GM12878 (cell line): ENCODE results near the gene MARF1. TPM values are rescaled to one million over a fixed set of nuclear protein-coding genes. Genes with fewer than 3 reads are reported as not detected.

Experiments used
- ATAC-seq: fragments of 200-7000 bp; cut with Tn5 transposase; 3 replicates; pipeline ENCODE4 v1.9.1; 2020; ENCODE audit warnings: mild to moderate bottlenecking, moderate library complexity
- BruUV-seq: library from RNA; stranded (reverse); fragments of 400-500 nt; replicated peaks from 2 replicates; lab custom pipeline; 2021; lab: Mats Ljungman, UMichigan
- CTCF ChIA-PET: fragments of 300-600 bp; sonication (Branson Sonifier 250); formaldehyde crosslinking; extraction: SDS; loops from one replicate; lab custom pipeline; 2021; ENCODE audit warnings: inconsistent platforms; lab: Yijun Ruan, JAX
- POLR2A ChIA-PET: fragments of 350-600 bp; formaldehyde crosslinking; extraction: SDS; loops from one replicate; lab custom pipeline; 2021; ENCODE audit warnings: inconsistent platforms; lab: Charles Lee
- RAD21 ChIA-PET: fragments of 300-600 bp; sonication (Branson Sonifier 250); formaldehyde crosslinking; loops from one replicate; lab custom pipeline; 2023; ENCODE audit warnings: antibody characterized with exemption; ENCODE audit not compliant: unreplicated experiment; lab: Charles Lee
- SMC1A ChIA-PET: fragments of 300-600 bp; sonication (Branson Sonifier 250); formaldehyde crosslinking; loops from one replicate; lab custom pipeline; 2023; ENCODE audit not compliant: unreplicated experiment, uncharacterized antibody; lab: Charles Lee
- DNase-seq: peaks from one replicate; pipeline ENCODE4 v3.0.0-alpha.2; 2011; ENCODE audit warnings: low read depth, low spot score
- FAIRE-seq: peaks from 3 replicates; lab custom pipeline; 2011; peaks lifted over from hg19 to GRCh38; lab: Jason Lieb, UNC
- H2AFZ ChIP-seq: 2 replicates; pipeline ENCODE4 v1.6.0; 2011; ENCODE audit warnings: low read depth, low read length, control low read depth; ENCODE audit not compliant: control insufficient read depth
- H3K27ac ChIP-seq: 2 replicates; pipeline ENCODE4 v1.5.1; 2011; ENCODE audit warnings: control low read depth; ENCODE audit not compliant: control insufficient read depth, insufficient read depth
- H3K27me3 ChIP-seq, 2 experiments: replicated peaks in 1 of 2; 2 replicates each; pipeline versions ENCODE4 v1.6.0 to v1.6.1; 2011; ENCODE audit warnings: low read length in 1 of 2; ENCODE audit not compliant: control insufficient read depth in 2 of 2, insufficient read depth in 2 of 2
- H3K36me3 ChIP-seq, 2 experiments: 2 replicates each; pipeline ENCODE4 v1.5.1; 2011; ENCODE audit warnings: low read length in 1 of 2; ENCODE audit not compliant: control insufficient read depth in 2 of 2, insufficient read depth in 2 of 2
- H3K4me1 ChIP-seq: 2 replicates; pipeline ENCODE4 v1.6.1; 2011; ENCODE audit warnings: mild to moderate bottlenecking, low read length, moderate library complexity, mixed read lengths; ENCODE audit not compliant: control insufficient read depth, insufficient read depth
- H3K4me2 ChIP-seq: 2 replicates; pipeline ENCODE4 v1.6.0; 2011; ENCODE audit warnings: control low read depth; ENCODE audit not compliant: control insufficient read depth, insufficient read depth
- H3K4me3 ChIP-seq: fragments of 200-600 bp; sonication (generic); 2 replicates; pipeline ENCODE4 v1.5.1; 2016
- H3K79me2 ChIP-seq: 2 replicates; pipeline ENCODE4 v1.6.0; 2011; ENCODE audit warnings: low read length; ENCODE audit not compliant: control insufficient read depth, insufficient read depth
- H3K9ac ChIP-seq: 2 replicates; pipeline ENCODE4 v1.8.0; 2011; ENCODE audit warnings: low read length, control low read depth, mixed read lengths; ENCODE audit not compliant: control insufficient read depth, insufficient read depth
- H3K9me3 ChIP-seq: replicated peaks from 3 replicates; pipeline ENCODE4 v1.5.1; 2011; ENCODE audit warnings: mild to moderate bottlenecking, low read length; ENCODE audit not compliant: control insufficient read depth, insufficient read depth
- H4K20me1 ChIP-seq: 2 replicates; pipeline ENCODE4 v1.6.0; 2011; ENCODE audit not compliant: control insufficient read depth, insufficient read depth
- BRCA1 ChIP-seq: IDR thresholded peaks from 2 replicates; pipeline ENCODE4 v1.6.1; 2011; ENCODE audit warnings: low read depth, low read length, improper control_type of control experiment
- CBX5 ChIP-seq: sonication (generic); IDR thresholded peaks from 2 replicates; pipeline ENCODE4 v1.6.1; 2016; ENCODE audit warnings: low read depth, moderate library complexity, mild to moderate bottlenecking, inconsistent platforms
- CEBPB ChIP-seq, 2 experiments: fragments of 150-350 bp in 1 of 2; IDR thresholded peaks; 2 replicates each; pipeline ENCODE4 v1.6.1; 2012 to 2014; ENCODE audit warnings: low read depth in 2 of 2, low read length in 2 of 2, borderline replicate concordance in 1 of 2, inconsistent platforms in 1 of 2
- CHD1 ChIP-seq: IDR thresholded peaks from 2 replicates; pipeline ENCODE4 v1.6.1; 2012; ENCODE audit warnings: low read depth, low read length, improper control_type of control experiment
- KAT2A ChIP-seq: conservative IDR thresholded peaks from 2 replicates; pipeline ENCODE4 v1.6.1; 2011; ENCODE audit warnings: low read depth, low read length; ENCODE audit not compliant: control insufficient read depth
- KDM1A ChIP-seq: fragments of 200-600 bp; sonication (generic); IDR thresholded peaks from 2 replicates; pipeline ENCODE4 v1.6.1; 2016; ENCODE audit warnings: borderline replicate concordance
- NR2C2 ChIP-seq: IDR thresholded peaks from 2 replicates; pipeline ENCODE4 v1.6.1; 2011; ENCODE audit warnings: borderline replicate concordance, low read depth; ENCODE audit not compliant: control insufficient read depth, insufficient read length
- RAD21 ChIP-seq: IDR thresholded peaks from 2 replicates; pipeline ENCODE4 v1.6.1; 2011; ENCODE audit warnings: mild to moderate bottlenecking, low read depth, low read length, moderate library complexity; ENCODE audit not compliant: insufficient read depth
- RAD51 ChIP-seq: fragments of 450-650 bp; IDR thresholded peaks from 2 replicates; pipeline ENCODE4 v1.6.1; 2016; ENCODE audit warnings: moderate library complexity, mild to moderate bottlenecking, inconsistent platforms
- SIN3A ChIP-seq: IDR thresholded peaks from 2 replicates; pipeline ENCODE4 v1.6.1; 2012; ENCODE audit warnings: low read depth, low read length, improper control_type of control experiment
- YBX1 ChIP-seq: fragments of 450-650 bp; IDR thresholded peaks from 2 replicates; pipeline ENCODE4 v1.6.1; 2016; ENCODE audit warnings: antibody characterized with exemption
- ZBED1 ChIP-seq: IDR thresholded peaks from 2 replicates; pipeline ENCODE4 v1.6.1; 2016; ENCODE audit warnings: borderline replicate concordance
- WGBS: methylation state at CpG from one replicate; pipeline ENCODE4 v1.1.6; 2016; ENCODE audit warnings: low lambda C conversion rate; ENCODE audit not compliant: insufficient replicate concordance, insufficient coverage; ENCODE audit errors: missing lambda C conversion rate; 5-methylcytosine and 5-hydroxymethylcytosine counted together
- in situ Hi-C: fragments of 300-500 bp; cut with MboI; formaldehyde crosslinking; loops from 9 replicates; pipeline ENCODE4 v1.14.3; 2018; ENCODE audit warnings: mixed read lengths
- intact Hi-C: fragments of 100-400 bp; cut with micrococcal nuclease; formaldehyde crosslinking; loops from one replicate; pipeline ENCODE4 v1.14.2; 2022; ENCODE audit not compliant: unreplicated experiment
- polyA plus RNA-seq, 11 experiments: library from polyadenylated mRNA; depleted of rRNA in 4 of 11; unstranded in 6 of 11; stranded (reverse) in 5 of 11; fragments of >200 nt; fragmentation: Nextera tagmentation in 4 of 11; fragmentation: Illumina TruSeq in 1 of 11; extraction: Ambion mirVana in 4 of 11; extraction: Trizol in 1 of 11; gene quantifications; 1 replicate in 1 of 11; 2 replicates in 10 of 11; pipeline versions ENCODE4 v1.2.1 to v1.2.3, GENCODE V29; 2011 to 2016; ENCODE audit warnings: inconsistent platforms in 2 of 11, missing spikeins in 2 of 11, low read depth in 1 of 11
- total RNA-seq, 4 experiments: library from RNA; depleted of rRNA in 3 of 4; stranded (reverse); fragments of >200 nt in 3 of 4; fragmentation: Illumina TruSeq in 1 of 4; extraction: Trizol in 1 of 4; gene quantifications; 2 replicates each; pipeline versions ENCODE4 v1.2.1 to v1.2.3, GENCODE V29; 2013 to 2021
- TF ChIP-seq, protein P1 (sequence below): fragments of 150-350 bp; IDR thresholded peaks from 2 replicates; pipeline ENCODE4 v1.6.1; 2016; ENCODE audit warnings: low read depth, low read length
- TF ChIP-seq, protein P2 (sequence below): IDR thresholded peaks from 2 replicates; pipeline ENCODE4 v1.6.1; 2012; ENCODE audit warnings: mild to moderate bottlenecking, low read depth, low read length
- TF ChIP-seq, protein P3 (sequence below): IDR thresholded peaks from 2 replicates; pipeline ENCODE4 v1.6.1; 2011; ENCODE audit warnings: low read depth, mild to moderate bottlenecking, low read length, moderate library complexity, borderline replicate concordance; ENCODE audit errors: extremely low read depth

MARF1 gene
- total and polyA plus RNA-seq, 10 of the 15 experiments (the other 5 are each of a cell fraction or from before 2014, with no cell fraction given): 4.5 to 40.1 (median 14.0) TPM

DNA sequence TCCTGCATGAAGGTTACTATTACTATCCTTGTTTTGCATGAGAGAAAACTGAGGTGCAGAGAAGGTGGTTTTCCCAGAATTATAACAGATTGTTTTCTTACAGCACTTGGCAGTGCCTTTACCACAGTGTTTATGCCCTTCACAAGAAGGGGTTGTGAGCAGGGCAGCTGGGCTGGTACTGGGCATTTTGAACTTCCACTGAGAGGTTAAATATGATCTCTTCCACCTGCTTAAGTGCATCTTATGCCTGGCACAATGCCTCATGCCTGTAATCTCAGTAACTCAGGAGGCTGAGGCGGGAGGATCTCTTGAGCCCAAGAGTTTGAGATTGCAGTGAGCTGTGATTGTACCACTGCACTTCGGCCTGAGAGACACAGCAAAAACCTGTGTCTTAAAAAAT, 43.3 kb upstream of the MARF1 start (continued):
- TF ChIP-seq, protein P1, sequence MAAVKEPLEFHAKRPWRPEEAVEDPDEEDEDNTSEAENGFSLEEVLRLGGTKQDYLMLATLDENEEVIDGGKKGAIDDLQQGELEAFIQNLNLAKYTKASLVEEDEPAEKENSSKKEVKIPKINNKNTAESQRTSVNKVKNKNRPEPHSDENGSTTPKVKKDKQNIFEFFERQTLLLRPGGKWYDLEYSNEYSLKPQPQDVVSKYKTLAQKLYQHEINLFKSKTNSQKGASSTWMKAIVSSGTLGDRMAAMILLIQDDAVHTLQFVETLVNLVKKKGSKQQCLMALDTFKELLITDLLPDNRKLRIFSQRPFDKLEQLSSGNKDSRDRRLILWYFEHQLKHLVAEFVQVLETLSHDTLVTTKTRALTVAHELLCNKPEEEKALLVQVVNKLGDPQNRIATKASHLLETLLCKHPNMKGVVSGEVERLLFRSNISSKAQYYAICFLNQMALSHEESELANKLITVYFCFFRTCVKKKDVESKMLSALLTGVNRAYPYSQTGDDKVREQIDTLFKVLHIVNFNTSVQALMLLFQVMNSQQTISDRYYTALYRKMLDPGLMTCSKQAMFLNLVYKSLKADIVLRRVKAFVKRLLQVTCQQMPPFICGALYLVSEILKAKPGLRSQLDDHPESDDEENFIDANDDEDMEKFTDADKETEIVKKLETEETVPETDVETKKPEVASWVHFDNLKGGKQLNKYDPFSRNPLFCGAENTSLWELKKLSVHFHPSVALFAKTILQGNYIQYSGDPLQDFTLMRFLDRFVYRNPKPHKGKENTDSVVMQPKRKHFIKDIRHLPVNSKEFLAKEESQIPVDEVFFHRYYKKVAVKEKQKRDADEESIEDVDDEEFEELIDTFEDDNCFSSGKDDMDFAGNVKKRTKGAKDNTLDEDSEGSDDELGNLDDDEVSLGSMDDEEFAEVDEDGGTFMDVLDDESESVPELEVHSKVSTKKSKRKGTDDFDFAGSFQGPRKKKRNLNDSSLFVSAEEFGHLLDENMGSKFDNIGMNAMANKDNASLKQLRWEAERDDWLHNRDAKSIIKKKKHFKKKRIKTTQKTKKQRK: no peak
- TF ChIP-seq NR2C2: no peak
- TF ChIP-seq, protein P2, sequence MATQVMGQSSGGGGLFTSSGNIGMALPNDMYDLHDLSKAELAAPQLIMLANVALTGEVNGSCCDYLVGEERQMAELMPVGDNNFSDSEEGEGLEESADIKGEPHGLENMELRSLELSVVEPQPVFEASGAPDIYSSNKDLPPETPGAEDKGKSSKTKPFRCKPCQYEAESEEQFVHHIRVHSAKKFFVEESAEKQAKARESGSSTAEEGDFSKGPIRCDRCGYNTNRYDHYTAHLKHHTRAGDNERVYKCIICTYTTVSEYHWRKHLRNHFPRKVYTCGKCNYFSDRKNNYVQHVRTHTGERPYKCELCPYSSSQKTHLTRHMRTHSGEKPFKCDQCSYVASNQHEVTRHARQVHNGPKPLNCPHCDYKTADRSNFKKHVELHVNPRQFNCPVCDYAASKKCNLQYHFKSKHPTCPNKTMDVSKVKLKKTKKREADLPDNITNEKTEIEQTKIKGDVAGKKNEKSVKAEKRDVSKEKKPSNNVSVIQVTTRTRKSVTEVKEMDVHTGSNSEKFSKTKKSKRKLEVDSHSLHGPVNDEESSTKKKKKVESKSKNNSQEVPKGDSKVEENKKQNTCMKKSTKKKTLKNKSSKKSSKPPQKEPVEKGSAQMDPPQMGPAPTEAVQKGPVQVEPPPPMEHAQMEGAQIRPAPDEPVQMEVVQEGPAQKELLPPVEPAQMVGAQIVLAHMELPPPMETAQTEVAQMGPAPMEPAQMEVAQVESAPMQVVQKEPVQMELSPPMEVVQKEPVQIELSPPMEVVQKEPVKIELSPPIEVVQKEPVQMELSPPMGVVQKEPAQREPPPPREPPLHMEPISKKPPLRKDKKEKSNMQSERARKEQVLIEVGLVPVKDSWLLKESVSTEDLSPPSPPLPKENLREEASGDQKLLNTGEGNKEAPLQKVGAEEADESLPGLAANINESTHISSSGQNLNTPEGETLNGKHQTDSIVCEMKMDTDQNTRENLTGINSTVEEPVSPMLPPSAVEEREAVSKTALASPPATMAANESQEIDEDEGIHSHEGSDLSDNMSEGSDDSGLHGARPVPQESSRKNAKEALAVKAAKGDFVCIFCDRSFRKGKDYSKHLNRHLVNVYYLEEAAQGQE: no peak

DNA sequence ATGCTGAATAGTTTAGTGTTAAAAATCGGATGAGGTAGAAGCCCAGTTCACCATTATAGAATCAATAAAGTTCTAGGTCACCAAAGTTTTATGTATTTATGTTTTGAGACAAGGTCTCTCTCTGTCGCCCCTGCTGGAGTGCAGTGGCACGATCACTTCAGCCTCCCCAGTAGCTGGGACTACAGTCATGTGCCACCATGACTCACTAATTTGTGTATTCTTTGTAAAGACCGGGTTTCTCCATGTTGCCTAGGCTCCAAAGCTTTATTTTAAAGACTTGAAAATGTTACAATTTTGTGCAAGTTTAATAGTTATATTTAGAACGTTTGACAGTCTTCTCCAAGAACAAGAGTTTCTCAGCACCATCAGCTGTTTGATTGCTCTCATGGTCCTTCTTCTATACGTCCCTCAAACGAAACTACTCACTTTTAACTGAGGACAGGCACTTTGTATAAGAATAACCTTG, 39.2 kb upstream of the MARF1 start:
- SMC1A ChIA-PET: interaction anchor here (0.7 to 2.1 kb wide), 6 partner anchors 10 to 255 kb away, joined by 3 to 5 read pairs (median 4); no protein-coding TSS in a partner anchor
- in situ Hi-C loops (no loop called here), intact Hi-C loops (no loop called here)
- RAD21 ChIA-PET: no interaction called here
- Histone ChIP-seq H3K4me3 (no peak overlapping the region), H3K79me2 (peaks cover 2% of the 10 kb centered on the region), H2AFZ (no peak overlapping the region), H3K27me3 (no peaks in the 10 kb centered on the region), H4K20me1 (no peaks in the 10 kb centered on the region), H3K9ac (no peak overlapping the region), H3K9me3 (no peaks in the 10 kb centered on the region), H3K27ac (no peak overlapping the region), H3K4me2 (no peak overlapping the region), H3K36me3 (peaks cover 11 to 55% of the 10 kb centered on the region in 2 experiments), H3K4me1 (no peaks in the 10 kb centered on the region)
- FAIRE-seq: peak; percentile 38
- 50% methylated on average over 7 of the region's 7 CpGs for WGBS
- no TSS peak for BruUV-seq
- ATAC-seq: peak; percentile 90
- CTCF ChIA-PET: interaction anchor here (0.9 to 2.9 kb wide), 9 partner anchors 9 to 74 kb away, joined by 3 to 17 read pairs (median 4); partner anchors contain the start of gene MARF1
- POLR2A ChIA-PET: no interaction called here
- DNase-seq: no peak
- TF ChIP-seq CEBPB (IDR thresholded peaks at IDR 0.05; ENCODE audit: borderline replicate concordance in 1 of 2, low read depth in 2 of 2, low read length in 2 of 2) (no peak), KDM1A (no peak), RAD51 (0 out of 2 replicates have a peak, but pooled peaks have one; percentile 20), BRCA1 (no peak), SIN3A (no peak), YBX1 (no peak), KAT2A (no peak), CBX5 (no peak), RAD21 (peak; percentile 25; the same call in 1 of the 2 replicates), CHD1 (no peak), ZBED1 (no peak)
- TF ChIP-seq, protein P3, sequence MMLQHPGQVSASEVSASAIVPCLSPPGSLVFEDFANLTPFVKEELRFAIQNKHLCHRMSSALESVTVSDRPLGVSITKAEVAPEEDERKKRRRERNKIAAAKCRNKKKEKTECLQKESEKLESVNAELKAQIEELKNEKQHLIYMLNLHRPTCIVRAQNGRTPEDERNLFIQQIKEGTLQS: no peak
